ENCODE results near the gene SLC30A2.

DNA sequence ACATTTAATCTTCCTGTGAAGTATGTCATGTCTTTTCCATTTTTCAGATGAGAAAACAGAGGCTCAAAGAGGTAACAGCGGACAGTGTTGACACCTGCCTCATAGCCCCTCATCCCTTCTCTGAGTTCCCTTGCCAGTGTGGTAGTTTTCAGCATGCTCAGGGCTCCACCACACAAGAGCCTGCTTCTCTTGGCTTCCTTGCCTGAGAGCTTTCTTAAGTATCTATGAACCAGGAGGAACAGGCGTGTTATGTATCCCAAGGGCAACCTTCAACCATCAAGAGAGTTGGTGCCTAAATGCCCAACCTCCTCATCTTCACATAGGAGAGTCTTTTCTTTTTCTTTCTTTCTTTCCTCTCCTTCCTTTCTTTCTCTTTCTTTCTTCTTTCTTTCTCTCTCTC, 42.2 kb downstream of the SLC30A2 start:
- TF ChIP-seq, protein P1, sequence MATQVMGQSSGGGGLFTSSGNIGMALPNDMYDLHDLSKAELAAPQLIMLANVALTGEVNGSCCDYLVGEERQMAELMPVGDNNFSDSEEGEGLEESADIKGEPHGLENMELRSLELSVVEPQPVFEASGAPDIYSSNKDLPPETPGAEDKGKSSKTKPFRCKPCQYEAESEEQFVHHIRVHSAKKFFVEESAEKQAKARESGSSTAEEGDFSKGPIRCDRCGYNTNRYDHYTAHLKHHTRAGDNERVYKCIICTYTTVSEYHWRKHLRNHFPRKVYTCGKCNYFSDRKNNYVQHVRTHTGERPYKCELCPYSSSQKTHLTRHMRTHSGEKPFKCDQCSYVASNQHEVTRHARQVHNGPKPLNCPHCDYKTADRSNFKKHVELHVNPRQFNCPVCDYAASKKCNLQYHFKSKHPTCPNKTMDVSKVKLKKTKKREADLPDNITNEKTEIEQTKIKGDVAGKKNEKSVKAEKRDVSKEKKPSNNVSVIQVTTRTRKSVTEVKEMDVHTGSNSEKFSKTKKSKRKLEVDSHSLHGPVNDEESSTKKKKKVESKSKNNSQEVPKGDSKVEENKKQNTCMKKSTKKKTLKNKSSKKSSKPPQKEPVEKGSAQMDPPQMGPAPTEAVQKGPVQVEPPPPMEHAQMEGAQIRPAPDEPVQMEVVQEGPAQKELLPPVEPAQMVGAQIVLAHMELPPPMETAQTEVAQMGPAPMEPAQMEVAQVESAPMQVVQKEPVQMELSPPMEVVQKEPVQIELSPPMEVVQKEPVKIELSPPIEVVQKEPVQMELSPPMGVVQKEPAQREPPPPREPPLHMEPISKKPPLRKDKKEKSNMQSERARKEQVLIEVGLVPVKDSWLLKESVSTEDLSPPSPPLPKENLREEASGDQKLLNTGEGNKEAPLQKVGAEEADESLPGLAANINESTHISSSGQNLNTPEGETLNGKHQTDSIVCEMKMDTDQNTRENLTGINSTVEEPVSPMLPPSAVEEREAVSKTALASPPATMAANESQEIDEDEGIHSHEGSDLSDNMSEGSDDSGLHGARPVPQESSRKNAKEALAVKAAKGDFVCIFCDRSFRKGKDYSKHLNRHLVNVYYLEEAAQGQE (IDR thresholded peaks at IDR 0.05; ENCODE audit: insufficient read depth in 1 of 2, low read depth in 2 of 2, low read length in 2 of 2): no peak
- TF ChIP-seq TAF1 (IDR thresholded peaks at IDR 0.05; ENCODE audit: borderline replicate concordance, insufficient read depth, low read length): no peak

All from PFSK-1 (cell line).